Measurements from ENCODE around the gene MICOS13. TPM values are rescaled to one million over a fixed set of nuclear protein-coding genes. Genes with fewer than 3 reads are reported as not detected.
"Not testable (repeated sequence)": the region's sequence is repeated elsewhere in the genome, so short reads cannot be mapped to it uniquely, and the experiment has no call there.

The MICOS13 gene
- polyA plus RNA-seq, 1 experiment = 67.8 TPM

DNA sequence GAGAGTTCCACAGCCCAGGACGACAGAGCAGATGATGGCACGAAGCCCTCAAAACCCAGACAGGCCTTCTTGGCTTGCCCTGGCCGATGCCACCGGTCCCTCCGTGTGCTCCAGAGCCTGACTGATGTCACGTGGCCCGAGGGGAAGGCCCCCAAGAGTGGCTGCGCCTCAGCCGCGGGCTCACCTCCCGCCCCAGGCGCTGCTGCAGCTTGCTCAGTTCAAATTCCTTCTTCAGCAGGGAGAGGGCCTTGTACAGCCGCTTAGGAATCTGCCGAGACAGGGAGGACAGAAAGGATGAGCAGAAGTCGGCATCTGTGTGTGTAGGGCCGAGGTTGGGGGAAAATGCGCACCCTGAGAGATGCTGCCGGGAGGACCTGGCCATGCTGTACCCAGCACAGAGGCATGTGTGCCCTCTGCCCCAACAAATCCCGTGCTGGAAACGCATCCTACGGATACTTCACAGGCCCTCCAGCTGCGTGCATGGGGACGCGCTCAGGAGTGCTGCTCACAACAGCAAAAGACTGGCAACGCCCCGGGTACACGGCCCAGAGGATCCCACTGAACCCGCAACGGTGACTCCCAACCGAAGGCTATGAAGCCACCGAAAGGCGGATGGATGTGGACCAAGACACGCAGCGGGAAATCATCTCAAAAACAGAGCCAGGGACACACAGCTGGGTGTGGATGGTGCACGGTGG, 26.7 kb upstream of the MICOS13 start:
- Histone ChIP-seq H3K27me3 (ENCODE audit: control insufficient read depth, insufficient read depth, low read length) (no peaks in the 10 kb centered on the region), H3K4me3 (ENCODE audit: low read depth, low read length) (no peak overlapping the region), H3K36me3 (ENCODE audit: control insufficient read depth, insufficient read depth, low read length) (peaks cover 54% of the 10 kb centered on the region)
- POLR2A ChIA-PET = no interaction called here
- TF ChIP-seq, protein P1, sequence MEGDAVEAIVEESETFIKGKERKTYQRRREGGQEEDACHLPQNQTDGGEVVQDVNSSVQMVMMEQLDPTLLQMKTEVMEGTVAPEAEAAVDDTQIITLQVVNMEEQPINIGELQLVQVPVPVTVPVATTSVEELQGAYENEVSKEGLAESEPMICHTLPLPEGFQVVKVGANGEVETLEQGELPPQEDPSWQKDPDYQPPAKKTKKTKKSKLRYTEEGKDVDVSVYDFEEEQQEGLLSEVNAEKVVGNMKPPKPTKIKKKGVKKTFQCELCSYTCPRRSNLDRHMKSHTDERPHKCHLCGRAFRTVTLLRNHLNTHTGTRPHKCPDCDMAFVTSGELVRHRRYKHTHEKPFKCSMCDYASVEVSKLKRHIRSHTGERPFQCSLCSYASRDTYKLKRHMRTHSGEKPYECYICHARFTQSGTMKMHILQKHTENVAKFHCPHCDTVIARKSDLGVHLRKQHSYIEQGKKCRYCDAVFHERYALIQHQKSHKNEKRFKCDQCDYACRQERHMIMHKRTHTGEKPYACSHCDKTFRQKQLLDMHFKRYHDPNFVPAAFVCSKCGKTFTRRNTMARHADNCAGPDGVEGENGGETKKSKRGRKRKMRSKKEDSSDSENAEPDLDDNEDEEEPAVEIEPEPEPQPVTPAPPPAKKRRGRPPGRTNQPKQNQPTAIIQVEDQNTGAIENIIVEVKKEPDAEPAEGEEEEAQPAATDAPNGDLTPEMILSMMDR (IDR thresholded peaks at IDR 0.05; ENCODE audit: insufficient read depth, low read depth, low read length) = no peak
- DNase-seq (ENCODE audit: low read depth) = no peak
- CTCF ChIA-PET = interaction anchor here (0.6 to 1.4 kb wide), 2 partner anchors 13 kb away, joined by 3 to 5 read pairs; partner anchors contain the start of genes CATSPERD and LONP1

DNA sequence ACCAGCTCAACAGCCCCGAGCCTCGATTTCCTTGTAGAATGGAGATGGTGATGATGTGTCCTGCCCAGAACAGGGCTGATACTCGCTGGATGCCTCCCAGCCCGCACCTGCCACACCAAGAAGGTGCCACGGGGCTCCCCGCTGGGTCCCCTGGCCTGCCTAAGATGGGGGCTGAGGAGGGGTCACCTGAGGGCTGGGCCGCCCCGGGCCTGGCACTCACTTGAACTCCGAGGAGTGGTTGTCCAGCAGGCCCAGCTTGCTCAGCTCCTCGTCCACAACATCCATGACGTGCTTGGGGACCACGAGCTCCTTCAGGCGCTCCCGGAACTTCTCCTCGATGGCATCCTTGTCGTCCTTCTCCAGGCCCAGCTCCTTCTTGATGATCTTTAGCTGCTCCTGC, 25.2 kb upstream of the MICOS13 start:
- DNase-seq (ENCODE audit: low read depth) = no peak
- no peaks in the 10 kb centered on the region for H3K27me3 ChIP-seq (ENCODE audit: control insufficient read depth, insufficient read depth, low read length)
- no peak overlapping the region for H3K4me3 ChIP-seq (ENCODE audit: low read depth, low read length)
- peaks cover 46% of the 10 kb centered on the region for H3K36me3 ChIP-seq (ENCODE audit: control insufficient read depth, insufficient read depth, low read length)
- ChIA-PET CTCF (interaction anchor here (1.4 kb wide), 1 partner anchor 15 kb away, joined by 5 read pairs; the partner anchor contains the start of genes CATSPERD and LONP1), POLR2A (no interaction called here)
- TF ChIP-seq, protein P1 (IDR thresholded peaks at IDR 0.05; ENCODE audit: insufficient read depth, low read depth, low read length) = no peak

DNA sequence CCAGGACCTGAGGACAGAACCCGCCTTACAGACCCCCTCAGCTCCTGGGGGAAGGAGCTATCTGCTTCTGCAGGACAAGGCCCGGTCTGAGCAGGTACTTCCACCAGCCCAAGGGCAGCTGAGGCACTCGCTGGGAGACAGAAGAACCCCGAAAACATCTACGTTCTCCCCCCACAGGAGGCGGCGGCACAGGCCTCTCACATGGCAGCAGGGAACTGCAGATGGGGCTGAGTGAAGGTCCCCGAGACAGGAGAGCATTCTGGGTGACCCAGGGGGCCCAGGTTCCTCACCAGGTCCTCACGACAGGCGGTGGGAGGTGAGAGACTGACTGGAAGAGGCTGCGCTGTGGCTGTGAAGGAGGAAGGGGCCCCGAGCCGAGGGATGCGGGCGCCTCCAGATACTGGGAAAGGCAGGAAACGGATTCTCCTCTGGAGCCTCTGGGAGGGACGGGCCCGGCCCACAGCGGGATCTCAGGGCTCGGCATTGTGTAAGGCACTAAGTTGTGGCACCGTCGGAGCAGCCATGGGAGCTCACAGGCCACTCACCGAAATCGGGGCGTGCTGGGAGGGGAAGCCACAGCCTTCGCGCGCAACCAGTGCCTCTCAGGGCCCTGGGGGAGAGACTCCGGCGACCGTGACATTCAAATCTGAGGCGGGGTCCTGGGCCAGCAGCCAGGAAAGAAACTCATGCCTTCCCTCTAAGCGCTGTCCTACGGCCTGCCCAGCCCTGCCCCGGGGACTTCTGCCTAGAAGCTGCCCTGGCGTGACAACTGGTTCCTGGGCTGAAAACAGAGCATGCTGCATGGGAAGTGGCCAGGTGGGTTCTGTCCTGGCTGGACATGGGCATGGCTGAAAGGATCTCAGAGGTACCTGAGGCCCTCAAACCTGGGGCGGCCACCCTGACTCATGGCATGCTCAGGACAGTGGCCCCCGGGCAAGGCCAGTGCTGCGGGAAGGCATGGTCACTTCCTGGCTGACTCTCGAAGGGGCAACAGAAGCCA, 23.8 kb upstream of the MICOS13 start:
- TF ChIP-seq, protein P1 (IDR thresholded peaks at IDR 0.05; ENCODE audit: insufficient read depth, low read depth, low read length) = no peak
- Histone ChIP-seq H3K4me3 (ENCODE audit: low read depth, low read length) (no peak overlapping the region), H3K27me3 (ENCODE audit: control insufficient read depth, insufficient read depth, low read length) (no peaks in the 10 kb centered on the region), H3K36me3 (ENCODE audit: control insufficient read depth, insufficient read depth, low read length) (peaks cover 45% of the 10 kb centered on the region)
- CTCF ChIA-PET = interaction anchor here (0.7 kb wide), 1 partner anchor 96 kb away, joined by 3 read pairs; no protein-coding TSS in a partner anchor
- DNase-seq (ENCODE audit: low read depth) = no peak
- POLR2A ChIA-PET = no interaction called here

DNA sequence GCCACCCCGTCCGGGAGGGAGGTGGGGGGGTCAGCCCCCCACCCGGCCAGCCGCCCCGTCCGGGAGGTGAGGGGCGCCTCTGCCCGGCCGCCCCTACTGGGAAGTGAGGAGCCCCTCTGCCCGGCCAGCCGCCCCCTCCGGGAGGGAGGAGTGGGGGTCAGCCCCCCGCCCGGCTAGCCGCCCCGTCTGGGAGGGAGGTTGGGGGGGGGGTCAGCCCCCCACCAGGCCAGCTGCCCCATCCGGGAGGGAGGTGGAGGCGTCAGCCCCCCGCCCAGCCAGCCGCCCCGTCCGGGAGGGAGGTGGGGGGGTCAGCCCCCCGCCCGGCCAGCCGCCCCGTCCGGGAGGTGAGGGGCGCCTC, 21.7 kb upstream of the MICOS13 start:
- CTCF ChIA-PET; H3K4me3 ChIP-seq (ENCODE audit: low read depth, low read length); DNase-seq (ENCODE audit: low read depth); POLR2A ChIA-PET; H3K27me3 ChIP-seq (ENCODE audit: control insufficient read depth, insufficient read depth, low read length): not testable (repeated sequence)
- peaks cover 51% of the 10 kb centered on the region for H3K36me3 ChIP-seq (ENCODE audit: control insufficient read depth, insufficient read depth, low read length)

DNA sequence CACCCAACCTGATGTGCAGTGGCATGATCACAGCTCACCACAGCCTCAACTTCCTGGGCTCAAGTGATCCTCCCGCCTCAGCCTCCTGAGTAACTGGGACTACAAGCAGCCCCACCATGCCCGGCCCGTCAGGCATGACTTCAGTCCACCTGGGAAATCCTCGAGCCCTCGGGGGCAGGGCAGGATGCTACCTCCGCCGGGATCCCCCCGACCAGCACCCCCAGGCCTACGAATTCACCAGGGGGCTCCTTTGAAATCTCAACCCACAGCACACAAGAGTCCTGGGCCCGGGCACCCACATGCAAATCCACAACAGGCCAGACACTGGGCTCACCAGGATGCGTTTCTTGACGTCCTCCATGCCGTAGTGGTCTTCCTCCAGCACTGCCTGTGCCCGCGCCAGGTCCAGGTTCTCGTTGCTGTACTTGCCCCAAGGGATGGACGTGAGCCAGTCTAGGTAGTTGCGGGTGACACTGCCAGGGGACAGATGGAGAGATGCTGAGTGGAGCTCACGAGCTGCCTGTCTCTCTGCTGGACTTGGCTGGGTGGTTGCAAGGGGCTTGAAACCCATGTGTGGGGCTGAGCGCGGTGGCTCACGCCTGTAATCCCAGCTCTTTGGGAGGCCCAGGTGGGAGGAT, 20.3 kb upstream of the MICOS13 start:
- ChIA-PET CTCF (interaction anchor here (0.6 to 2.5 kb wide), 2 partner anchors 11 to 13 kb away, joined by 3 to 7 read pairs; partner anchors contain the start of gene RPL36), POLR2A (no interaction called here)
- Histone ChIP-seq H3K27me3 (ENCODE audit: control insufficient read depth, insufficient read depth, low read length) (no peaks in the 10 kb centered on the region), H3K36me3 (ENCODE audit: control insufficient read depth, insufficient read depth, low read length) (peaks cover 55% of the 10 kb centered on the region), H3K4me3 (ENCODE audit: low read depth, low read length) (no peak overlapping the region)
- DNase-seq (ENCODE audit: low read depth) = no peak
- TF ChIP-seq, protein P1 (IDR thresholded peaks at IDR 0.05; ENCODE audit: insufficient read depth, low read depth, low read length) = no peak

All from BJ (cell line).